ENCODE results near the gene FAM118B. TPM values are rescaled to one million over a fixed set of nuclear protein-coding genes. Genes with fewer than 3 reads are reported as not detected.

FAM118B gene
- total RNA-seq, 1 experiment from 2014 or later = 41.6 TPM

- H3K36me3 ChIP-seq (ENCODE audit: control insufficient read depth, insufficient read depth, low read length) = no peaks in the 10 kb centered on the region
- BruUV-seq (replicated peaks) = no TSS peak
- in situ Hi-C loops (cut with HindIII; ENCODE audit: low pct_unique_long_range_greater_than_20kb, low sequenced_read_pairs) = no loop called here
- ChIA-PET CTCF (no interaction called here), POLR2A (no interaction called here)
- H3K4me1 ChIP-seq (ENCODE audit: control insufficient read depth, insufficient read depth, low read length) = no peaks in the 10 kb centered on the region
- TF ChIP-seq REST (IDR thresholded peaks at IDR 0.05; ENCODE audit: insufficient read depth in 1 of 2, low read depth in 2 of 2, low read length in 1 of 2) = no peak
- TF ChIP-seq SIN3A (IDR thresholded peaks at IDR 0.05; ENCODE audit: borderline replicate concordance, insufficient read depth, low read depth, low read length) = no peak
- no peak for TF ChIP-seq POLR2AphosphoS5 (IDR thresholded peaks at IDR 0.05; ENCODE audit: low read depth, low read length)
- no peak overlapping the region for H3K27ac ChIP-seq (ENCODE audit: low read length)
- no peaks in the 10 kb centered on the region for H3K27me3 ChIP-seq (ENCODE audit: control insufficient read depth, insufficient read depth, low read length)
- intact Hi-C loops (cut with micrococcal nuclease; ENCODE audit: unreplicated experiment) = no loop called here
- H3K4me3 ChIP-seq (ENCODE audit: low read depth in 2 of 2, low read length in 2 of 2) = no peak overlapping the region
- no peaks in the 10 kb centered on the region for H3K9me3 ChIP-seq (ENCODE audit: control insufficient read depth, insufficient read depth, low read depth, low read length)
- no peak for ATAC-seq
- DNase-seq (ENCODE audit: low read depth, low spot score) = no peak
Observed at GRCh38 chr11:126169291-126169690, 42.3 kb upstream of the FAM118B start.

- no peaks in the 10 kb centered on the region for H3K27me3 ChIP-seq (ENCODE audit: control insufficient read depth, insufficient read depth, low read length)
- no peaks in the 10 kb centered on the region for H3K9me3 ChIP-seq (ENCODE audit: control insufficient read depth, insufficient read depth, low read depth, low read length)
- ChIA-PET CTCF (no interaction called here), POLR2A (no interaction called here)
- H3K4me3 ChIP-seq (ENCODE audit: low read depth in 2 of 2, low read length in 2 of 2) = no peak overlapping the region
- no peaks in the 10 kb centered on the region for H3K36me3 ChIP-seq (ENCODE audit: control insufficient read depth, insufficient read depth, low read length)
- TF ChIP-seq POLR2AphosphoS5 (IDR thresholded peaks at IDR 0.05; ENCODE audit: low read depth, low read length) (no peak), SIN3A (IDR thresholded peaks at IDR 0.05; ENCODE audit: borderline replicate concordance, insufficient read depth, low read depth, low read length) (no peak), REST (IDR thresholded peaks at IDR 0.05; ENCODE audit: insufficient read depth in 1 of 2, low read depth in 2 of 2, low read length in 1 of 2) (no peak), TCF7L2 (IDR thresholded peaks at IDR 0.05; ENCODE audit: low read depth, low read length) (no peak), CTCF (IDR thresholded peaks at IDR 0.05) (no peak)
- no peak for DNase-seq (ENCODE audit: low read depth, low spot score)
- no peak overlapping the region for H3K27ac ChIP-seq (ENCODE audit: low read length)
- BruUV-seq (replicated peaks) = no TSS peak
- ATAC-seq = no peak
- H3K4me1 ChIP-seq (ENCODE audit: control insufficient read depth, insufficient read depth, low read length) = no peaks in the 10 kb centered on the region
- intact Hi-C loops (cut with micrococcal nuclease; ENCODE audit: unreplicated experiment) = no loop called here
- in situ Hi-C loops (cut with HindIII; ENCODE audit: low pct_unique_long_range_greater_than_20kb, low sequenced_read_pairs) = no loop called here
Observed at GRCh38 chr11:126172596-126173038, 39.0 kb upstream of the FAM118B start.

Measured in Panc1 (cell line).